ENCODE results near the gene THADA.

The THADA gene

DNA sequence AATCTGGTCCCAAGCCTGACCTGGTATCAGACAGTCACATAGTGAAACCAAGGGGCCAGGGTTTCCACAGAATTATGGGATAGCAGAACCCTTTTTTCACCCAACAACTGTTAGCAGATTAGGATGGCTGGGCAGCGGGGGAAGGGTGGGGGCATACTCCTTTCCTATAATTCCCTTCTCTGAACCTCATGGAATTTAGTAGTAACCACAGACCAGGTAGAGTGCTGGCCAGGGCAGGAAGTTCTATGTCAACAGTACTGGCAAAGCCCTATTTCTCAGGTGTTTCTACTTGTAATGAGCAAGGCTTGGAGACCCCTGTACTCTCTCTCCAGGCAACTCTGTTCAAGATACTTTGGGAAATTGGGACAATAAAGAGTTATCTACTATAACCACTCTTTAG lies 174.6 kb downstream of the THADA start:
- Histone ChIP-seq H3K27ac (ENCODE audit: insufficient read depth in 1 of 2, low read depth in 1 of 2, low read length in 2 of 2, poor library complexity in 1 of 2, severe bottlenecking in 2 of 2) (no peak overlapping the region), H3K27me3 (replicated peaks in 2 of 5; ENCODE audit: control insufficient read depth in 4 of 5, insufficient read depth in 5 of 5, low read length in 4 of 5) (no peaks in the 10 kb centered on the region), H3K4me1 (ENCODE audit: control extremely low read depth in 1 of 4, control insufficient read depth in 4 of 4, insufficient read depth in 4 of 4, low read length in 3 of 4) (peaks cover 15 to 26% (median 22%) of the 10 kb centered on the region in 4 experiments), H3K9me3 (ENCODE audit: control extremely low read depth in 1 of 5, control insufficient read depth in 4 of 5, insufficient read depth in 2 of 5, low read depth in 1 of 5, low read length in 4 of 5) (no peaks in the 10 kb centered on the region), H3K4me3 (ENCODE audit: control insufficient read depth in 1 of 7, extremely low read depth in 1 of 7, insufficient read depth in 4 of 7, low read depth in 2 of 7, low read length in 6 of 7) (no peak overlapping the region), H3K36me3 (ENCODE audit: control insufficient read depth in 4 of 4, insufficient read depth in 4 of 4, low read length in 3 of 4) (peaks cover 0 to 9% (median 0%) of the 10 kb centered on the region in 4 experiments)
- DNase-seq: no peak
- no CpG with 5 or more reads among the region's 1 CpG for WGBS (ENCODE audit: insufficient coverage)
- ChIA-PET POLR2A (no interaction called here), CTCF (interaction anchor here (1.3 kb wide), 1 partner anchor 63 kb away, joined by 4 read pairs; no protein-coding TSS in a partner anchor)

DNA sequence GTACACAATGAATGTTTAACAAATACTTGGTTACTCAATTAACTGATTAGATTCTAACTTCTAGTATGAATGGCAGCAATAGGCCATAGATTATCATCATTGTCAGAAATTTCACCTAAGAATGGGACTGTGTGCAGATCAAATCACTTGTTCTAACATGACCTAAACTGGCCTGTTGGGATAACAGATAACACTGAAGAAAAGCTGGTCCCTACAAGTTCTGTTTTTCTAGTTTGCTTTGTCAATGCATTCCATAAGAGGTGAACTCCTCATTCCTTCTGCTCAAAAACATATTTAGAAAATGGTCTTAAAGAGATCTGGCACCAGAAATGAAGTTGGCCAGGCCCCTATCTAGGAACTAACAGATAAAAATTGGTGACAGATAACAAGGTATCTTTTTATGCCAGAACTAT lies 175.4 kb downstream of the THADA start:
- H3K27me3 ChIP-seq (replicated peaks in 2 of 5; ENCODE audit: control insufficient read depth in 4 of 5, insufficient read depth in 5 of 5, low read length in 4 of 5): no peaks in the 10 kb centered on the region
- peaks cover 7 to 18% (median 15%) of the 10 kb centered on the region in 4 experiments for H3K4me1 ChIP-seq (ENCODE audit: control extremely low read depth in 1 of 4, control insufficient read depth in 4 of 4, insufficient read depth in 4 of 4, low read length in 3 of 4)
- POLR2A ChIA-PET: interaction anchor here (0.6 kb wide), 1 partner anchor 25 kb away, joined by 3 read pairs; no protein-coding TSS in a partner anchor
- no peak overlapping the region for H3K4me3 ChIP-seq (ENCODE audit: control insufficient read depth in 1 of 7, extremely low read depth in 1 of 7, insufficient read depth in 4 of 7, low read depth in 2 of 7, low read length in 6 of 7)
- no peaks in the 10 kb centered on the region for H3K9me3 ChIP-seq (ENCODE audit: control extremely low read depth in 1 of 5, control insufficient read depth in 4 of 5, insufficient read depth in 2 of 5, low read depth in 1 of 5, low read length in 4 of 5)
- DNase-seq: peak in 1 of 3 donors; percentile 23
- H3K36me3 ChIP-seq (ENCODE audit: control insufficient read depth in 4 of 4, insufficient read depth in 4 of 4, low read length in 3 of 4): peaks cover 0 to 9% (median 0%) of the 10 kb centered on the region in 4 experiments
- CTCF ChIA-PET: interaction anchor here (1.3 kb wide), 1 partner anchor 64 kb away, joined by 4 read pairs; no protein-coding TSS in a partner anchor
- no peak overlapping the region for H3K27ac ChIP-seq (ENCODE audit: insufficient read depth in 1 of 2, low read depth in 1 of 2, low read length in 2 of 2, poor library complexity in 1 of 2, severe bottlenecking in 2 of 2)

DNA sequence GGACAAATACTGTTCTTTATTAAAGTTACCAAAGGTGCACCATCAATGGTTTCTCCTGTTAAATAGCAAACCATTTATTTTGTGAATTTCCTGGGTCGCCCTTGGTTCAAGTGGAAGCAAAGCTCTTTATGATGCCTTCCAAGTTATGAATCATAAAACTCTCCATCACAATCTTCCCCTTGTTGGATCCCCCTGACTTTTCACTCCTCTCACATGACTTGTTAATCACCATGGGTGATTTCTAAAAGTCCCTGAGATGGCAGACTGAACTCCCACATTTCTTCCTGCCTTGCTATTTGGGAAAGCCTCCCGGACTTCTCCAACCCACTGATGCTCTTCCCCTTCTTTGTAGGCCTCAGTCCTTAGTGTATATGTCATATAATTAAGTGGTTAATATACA lies 176.0 kb downstream of the THADA start:
- H3K9me3 ChIP-seq (ENCODE audit: control extremely low read depth in 1 of 5, control insufficient read depth in 4 of 5, insufficient read depth in 2 of 5, low read depth in 1 of 5, low read length in 4 of 5): no peaks in the 10 kb centered on the region
- H3K4me3 ChIP-seq (ENCODE audit: control insufficient read depth in 1 of 7, extremely low read depth in 1 of 7, insufficient read depth in 4 of 7, low read depth in 2 of 7, low read length in 6 of 7): no peak overlapping the region
- WGBS (ENCODE audit: insufficient coverage): 100% methylated on average over 1 of the region's 2 CpGs
- H3K36me3 ChIP-seq (ENCODE audit: control insufficient read depth in 4 of 4, insufficient read depth in 4 of 4, low read length in 3 of 4): peaks cover 0 to 9% (median 0%) of the 10 kb centered on the region in 4 experiments
- ChIA-PET POLR2A (interaction anchor here (0.6 kb wide), 1 partner anchor 25 kb away, joined by 3 read pairs; no protein-coding TSS in a partner anchor), CTCF (interaction anchor here (1.3 kb wide), 1 partner anchor 64 kb away, joined by 4 read pairs; no protein-coding TSS in a partner anchor)
- H3K4me1 ChIP-seq (ENCODE audit: control extremely low read depth in 1 of 4, control insufficient read depth in 4 of 4, insufficient read depth in 4 of 4, low read length in 3 of 4): peaks cover 2 to 13% (median 10%) of the 10 kb centered on the region in 4 experiments
- no peak for DNase-seq
- no peak overlapping the region for H3K27ac ChIP-seq (ENCODE audit: insufficient read depth in 1 of 2, low read depth in 1 of 2, low read length in 2 of 2, poor library complexity in 1 of 2, severe bottlenecking in 2 of 2)
- H3K27me3 ChIP-seq (replicated peaks in 2 of 5; ENCODE audit: control insufficient read depth in 4 of 5, insufficient read depth in 5 of 5, low read length in 4 of 5): no peaks in the 10 kb centered on the region

DNA sequence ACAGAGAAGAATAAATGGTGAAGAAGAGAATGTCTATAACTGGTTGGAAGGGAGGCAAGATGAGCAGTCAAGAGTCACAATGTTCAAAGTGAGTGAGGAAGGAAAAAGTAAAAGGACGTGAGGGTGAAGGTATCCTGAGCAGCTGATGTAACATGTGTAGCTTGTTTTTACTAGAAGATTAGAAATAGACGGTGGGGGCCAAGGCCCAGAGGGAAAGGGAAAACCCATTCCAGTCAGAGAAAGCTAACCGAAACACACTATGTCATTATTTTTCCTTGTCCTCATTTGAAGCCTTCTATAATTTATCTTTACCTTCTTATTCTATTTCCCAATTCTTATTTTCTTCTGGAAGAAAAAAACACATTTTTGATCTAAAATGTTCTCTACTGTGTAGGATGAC lies 176.6 kb downstream of the THADA start:
- no peak overlapping the region for H3K27ac ChIP-seq (ENCODE audit: insufficient read depth in 1 of 2, low read depth in 1 of 2, low read length in 2 of 2, poor library complexity in 1 of 2, severe bottlenecking in 2 of 2)
- peaks cover 0 to 7% (median 4%) of the 10 kb centered on the region in 4 experiments for H3K4me1 ChIP-seq (ENCODE audit: control extremely low read depth in 1 of 4, control insufficient read depth in 4 of 4, insufficient read depth in 4 of 4, low read length in 3 of 4)
- H3K36me3 ChIP-seq (ENCODE audit: control insufficient read depth in 4 of 4, insufficient read depth in 4 of 4, low read length in 3 of 4): peaks cover under 1 to 6% (median 4%) of the 10 kb centered on the region in 4 experiments
- DNase-seq: no peak
- POLR2A ChIA-PET: no interaction called here
- H3K9me3 ChIP-seq (ENCODE audit: control extremely low read depth in 1 of 5, control insufficient read depth in 4 of 5, insufficient read depth in 2 of 5, low read depth in 1 of 5, low read length in 4 of 5): no peaks in the 10 kb centered on the region
- WGBS (ENCODE audit: insufficient coverage): 100% methylated on average over 1 of the region's 3 CpGs
- H3K27me3 ChIP-seq (replicated peaks in 2 of 5; ENCODE audit: control insufficient read depth in 4 of 5, insufficient read depth in 5 of 5, low read length in 4 of 5): no peaks in the 10 kb centered on the region
- H3K4me3 ChIP-seq (ENCODE audit: control insufficient read depth in 1 of 7, extremely low read depth in 1 of 7, insufficient read depth in 4 of 7, low read depth in 2 of 7, low read length in 6 of 7): no peak overlapping the region
- CTCF ChIA-PET: no interaction called here

DNA sequence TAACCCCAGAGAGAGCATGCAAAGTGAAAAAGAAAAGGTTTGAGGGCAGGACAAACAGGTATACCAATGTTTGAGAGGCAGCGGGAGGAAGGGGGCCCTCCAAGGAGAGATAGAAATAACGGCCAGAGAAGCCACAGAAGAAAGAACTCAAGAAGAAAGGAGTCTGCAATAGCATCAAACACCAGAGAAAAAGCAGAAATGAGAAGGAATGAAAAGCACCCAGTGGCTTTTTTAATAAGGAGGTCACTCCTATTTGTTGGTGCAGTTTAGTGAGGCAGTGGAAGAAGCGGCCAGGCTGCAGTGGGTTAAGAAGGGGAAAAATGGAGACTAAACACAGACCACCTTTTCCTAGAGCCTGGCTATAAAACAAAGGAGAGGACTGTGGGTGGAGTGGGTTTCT lies 177.2 kb downstream of the THADA start:
- ChIA-PET CTCF (no interaction called here), POLR2A (no interaction called here)
- H3K4me1 ChIP-seq (ENCODE audit: control extremely low read depth in 1 of 4, control insufficient read depth in 4 of 4, insufficient read depth in 4 of 4, low read length in 3 of 4): peaks cover 0 to 1% (median under 1%) of the 10 kb centered on the region in 4 experiments
- no peaks in the 10 kb centered on the region for H3K27me3 ChIP-seq (replicated peaks in 2 of 5; ENCODE audit: control insufficient read depth in 4 of 5, insufficient read depth in 5 of 5, low read length in 4 of 5)
- H3K9me3 ChIP-seq (ENCODE audit: control extremely low read depth in 1 of 5, control insufficient read depth in 4 of 5, insufficient read depth in 2 of 5, low read depth in 1 of 5, low read length in 4 of 5): no peaks in the 10 kb centered on the region
- no peak overlapping the region for H3K27ac ChIP-seq (ENCODE audit: insufficient read depth in 1 of 2, low read depth in 1 of 2, low read length in 2 of 2, poor library complexity in 1 of 2, severe bottlenecking in 2 of 2)
- H3K36me3 ChIP-seq (ENCODE audit: control insufficient read depth in 4 of 4, insufficient read depth in 4 of 4, low read length in 3 of 4): peaks cover 3 to 7% (median 5%) of the 10 kb centered on the region in 4 experiments
- H3K4me3 ChIP-seq (ENCODE audit: control insufficient read depth in 1 of 7, extremely low read depth in 1 of 7, insufficient read depth in 4 of 7, low read depth in 2 of 7, low read length in 6 of 7): no peak overlapping the region
- no peak for DNase-seq
- 91% methylated on average over 2 of the region's 3 CpGs for WGBS (ENCODE audit: insufficient coverage)

DNA sequence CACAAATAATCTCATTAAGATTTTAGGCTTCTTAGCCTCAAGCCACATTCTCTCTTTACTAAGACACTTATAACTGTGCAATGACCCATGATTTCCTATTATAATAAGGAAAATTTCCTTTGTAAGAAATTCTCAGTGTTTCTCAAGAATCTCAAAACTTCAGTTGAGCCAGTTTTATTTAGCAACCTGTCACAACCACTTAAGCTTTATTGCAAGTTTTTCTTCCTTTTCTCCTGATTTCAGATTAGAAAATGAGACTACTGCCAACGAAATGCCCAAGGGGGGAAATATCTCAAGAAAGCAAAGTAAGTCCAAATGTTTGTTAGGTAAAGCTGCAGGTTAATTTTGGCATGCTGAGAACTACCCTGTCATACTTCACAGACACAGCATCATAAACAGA lies 178.5 kb downstream of the THADA start:
- no CpG with 5 or more reads among the region's 1 CpG for WGBS (ENCODE audit: insufficient coverage)

DNA sequence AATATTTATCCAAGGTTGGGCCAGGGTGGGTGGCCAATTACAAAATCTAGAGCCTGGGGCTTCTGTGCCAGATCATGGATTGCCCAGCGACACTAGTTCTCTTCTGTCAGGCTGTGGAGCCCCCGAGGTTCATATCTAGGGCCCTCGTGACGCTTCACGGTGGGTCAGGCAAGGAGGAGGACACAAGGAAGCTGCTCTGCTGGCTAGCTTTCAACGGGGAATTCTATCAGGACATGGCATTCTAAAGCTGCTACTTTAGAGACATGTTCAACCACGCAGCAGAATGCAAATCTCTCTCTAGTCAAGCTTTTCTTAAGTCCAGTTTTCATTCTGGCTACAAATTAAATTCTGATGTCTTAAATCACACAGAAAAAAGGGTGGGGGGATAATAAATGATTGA lies 180.2 kb downstream of the THADA start:
- WGBS (ENCODE audit: insufficient coverage): 94% methylated on average over 6 of the region's 7 CpGs
- Histone ChIP-seq H3K27me3 (replicated peaks in 2 of 5; ENCODE audit: control insufficient read depth in 4 of 5, insufficient read depth in 5 of 5, low read length in 4 of 5) (no peaks in the 10 kb centered on the region), H3K36me3 (ENCODE audit: control insufficient read depth in 4 of 4, insufficient read depth in 4 of 4, low read length in 3 of 4) (peaks cover 4 to 12% (median 5%) of the 10 kb centered on the region in 4 experiments), H3K4me3 (ENCODE audit: control insufficient read depth in 1 of 7, extremely low read depth in 1 of 7, insufficient read depth in 4 of 7, low read depth in 2 of 7, low read length in 6 of 7) (no peak overlapping the region), H3K27ac (ENCODE audit: insufficient read depth in 1 of 2, low read depth in 1 of 2, low read length in 2 of 2, poor library complexity in 1 of 2, severe bottlenecking in 2 of 2) (no peak overlapping the region), H3K4me1 (ENCODE audit: control extremely low read depth in 1 of 4, control insufficient read depth in 4 of 4, insufficient read depth in 4 of 4, low read length in 3 of 4) (no peaks in the 10 kb centered on the region), H3K9me3 (ENCODE audit: control extremely low read depth in 1 of 5, control insufficient read depth in 4 of 5, insufficient read depth in 2 of 5, low read depth in 1 of 5, low read length in 4 of 5) (no peaks in the 10 kb centered on the region)
- POLR2A ChIA-PET: no interaction called here
- DNase-seq: no peak
- CTCF ChIA-PET: interaction anchor here (1.5 kb wide), 1 partner anchor 14 kb away, joined by 3 read pairs; no protein-coding TSS in a partner anchor

More for the DNA sequence above, 178.5 kb downstream of the THADA start:
- H3K9me3 ChIP-seq (ENCODE audit: control extremely low read depth in 1 of 5, control insufficient read depth in 4 of 5, insufficient read depth in 2 of 5, low read depth in 1 of 5, low read length in 4 of 5): no peaks in the 10 kb centered on the region
- H3K27me3 ChIP-seq (replicated peaks in 2 of 5; ENCODE audit: control insufficient read depth in 4 of 5, insufficient read depth in 5 of 5, low read length in 4 of 5): no peaks in the 10 kb centered on the region
- no peak for DNase-seq
- POLR2A ChIA-PET: no interaction called here
- H3K27ac ChIP-seq (ENCODE audit: insufficient read depth in 1 of 2, low read depth in 1 of 2, low read length in 2 of 2, poor library complexity in 1 of 2, severe bottlenecking in 2 of 2): no peak overlapping the region
- no peaks in the 10 kb centered on the region for H3K4me1 ChIP-seq (ENCODE audit: control extremely low read depth in 1 of 4, control insufficient read depth in 4 of 4, insufficient read depth in 4 of 4, low read length in 3 of 4)
- peaks cover 3 to 12% (median 5%) of the 10 kb centered on the region in 4 experiments for H3K36me3 ChIP-seq (ENCODE audit: control insufficient read depth in 4 of 4, insufficient read depth in 4 of 4, low read length in 3 of 4)
- no peak overlapping the region for H3K4me3 ChIP-seq (ENCODE audit: control insufficient read depth in 1 of 7, extremely low read depth in 1 of 7, insufficient read depth in 4 of 7, low read depth in 2 of 7, low read length in 6 of 7)
- CTCF ChIA-PET: no interaction called here

Data from common myeloid progenitor, CD34-positive (primary cell).